Measurements from ENCODE around the gene CCDC167.
"Not testable (repeated sequence)": the region's sequence is repeated elsewhere in the genome, so short reads cannot be mapped to it uniquely, and the experiment has no call there.

Gene CCDC167

DNA sequence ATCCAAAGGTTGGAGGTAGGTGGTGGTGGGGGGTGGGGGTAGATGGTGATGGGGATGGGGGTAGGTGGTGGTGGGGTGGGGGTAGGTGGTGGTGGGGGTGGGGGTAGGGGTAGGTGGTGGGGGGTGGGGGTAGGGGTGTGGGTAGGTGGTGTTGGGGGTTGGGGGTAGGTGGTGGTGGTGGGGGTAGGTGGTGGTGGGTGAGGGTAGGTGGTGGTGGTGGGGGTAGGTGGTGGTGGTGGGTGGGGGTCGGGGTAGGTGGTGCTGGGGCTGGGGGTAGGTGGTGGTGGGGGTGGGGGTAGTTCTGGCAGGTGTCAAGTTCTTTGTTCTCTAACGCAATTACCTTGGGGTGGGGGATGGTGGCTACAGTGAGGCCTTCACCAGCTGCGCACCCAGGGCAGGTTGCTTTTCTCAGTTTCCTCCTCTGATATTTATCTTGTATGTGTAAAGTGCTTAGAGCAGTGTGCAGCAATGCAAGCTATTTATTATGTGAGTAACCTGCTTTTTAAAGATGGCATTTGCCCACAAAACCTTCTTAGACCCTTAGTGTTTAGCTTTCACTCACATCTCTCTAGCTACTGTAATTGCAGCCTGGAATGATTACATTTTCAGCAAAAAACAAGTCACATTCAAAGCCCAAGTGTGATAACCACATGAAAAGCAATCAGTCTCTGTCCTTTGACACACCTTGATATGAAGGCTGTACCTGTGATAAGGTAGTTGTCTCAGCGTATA, 8.2 kb upstream of the CCDC167 start:
- peak; percentile 50 for DNase-seq

DNA sequence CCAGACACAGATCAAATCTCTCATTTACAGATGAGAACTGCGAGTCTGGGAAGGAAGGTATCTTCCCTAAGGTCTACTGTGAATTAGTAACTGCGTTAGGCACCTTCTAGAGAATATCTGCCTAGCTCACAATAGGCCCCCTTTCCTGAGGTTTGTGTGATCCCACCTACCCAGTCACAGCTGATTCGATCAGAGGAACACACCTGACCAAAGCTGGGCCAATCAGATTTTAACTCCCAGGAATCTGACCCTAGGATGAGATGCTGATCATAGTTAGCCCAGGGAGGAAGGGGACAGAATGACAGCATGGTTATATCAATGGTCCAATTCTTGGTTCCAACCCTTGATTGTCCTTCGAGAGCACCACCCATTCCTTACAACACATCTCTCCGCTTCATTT, 7.4 kb upstream of the CCDC167 start:
- no peak for DNase-seq

DNA sequence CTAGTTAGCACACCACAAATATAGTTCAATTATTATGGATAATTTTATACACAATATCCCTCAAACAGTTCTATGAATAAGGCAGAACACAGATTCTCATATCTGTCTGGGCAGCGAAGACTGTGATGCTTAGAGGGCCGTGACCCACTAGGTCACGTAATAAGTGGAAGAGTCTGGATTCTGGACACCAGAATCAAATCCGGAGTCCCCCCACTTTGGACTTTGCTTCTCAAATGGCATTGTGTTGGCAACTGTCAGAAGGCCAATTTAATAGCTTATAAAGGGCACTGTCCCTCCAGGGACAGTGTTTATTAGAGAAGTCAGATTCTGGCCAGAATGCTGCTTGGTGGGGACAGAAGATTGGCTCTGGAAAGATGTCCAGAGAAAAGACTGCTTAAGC, 6.8 kb upstream of the CCDC167 start:
- no peak for DNase-seq

DNA sequence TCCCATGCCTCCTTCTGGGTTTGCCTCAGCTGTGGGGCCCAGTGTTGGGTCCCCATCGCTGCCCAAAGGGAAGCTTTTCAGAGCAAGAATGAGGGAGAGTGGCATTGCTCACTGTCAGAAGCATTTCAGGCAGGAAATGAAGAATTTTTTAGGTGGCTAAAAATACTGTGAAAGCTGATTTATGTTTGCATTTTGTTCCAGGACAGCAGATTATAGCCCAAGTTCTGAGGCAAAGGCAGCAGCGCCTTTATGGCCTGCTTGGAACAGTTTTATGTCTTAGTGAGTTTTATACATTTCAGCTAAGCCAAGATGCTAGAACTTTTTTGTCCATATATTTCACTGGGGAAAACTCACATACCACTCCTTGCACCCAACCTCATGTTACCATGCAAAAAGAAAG, 4.3 kb upstream of the CCDC167 start:
- no peak for DNase-seq

DNA sequence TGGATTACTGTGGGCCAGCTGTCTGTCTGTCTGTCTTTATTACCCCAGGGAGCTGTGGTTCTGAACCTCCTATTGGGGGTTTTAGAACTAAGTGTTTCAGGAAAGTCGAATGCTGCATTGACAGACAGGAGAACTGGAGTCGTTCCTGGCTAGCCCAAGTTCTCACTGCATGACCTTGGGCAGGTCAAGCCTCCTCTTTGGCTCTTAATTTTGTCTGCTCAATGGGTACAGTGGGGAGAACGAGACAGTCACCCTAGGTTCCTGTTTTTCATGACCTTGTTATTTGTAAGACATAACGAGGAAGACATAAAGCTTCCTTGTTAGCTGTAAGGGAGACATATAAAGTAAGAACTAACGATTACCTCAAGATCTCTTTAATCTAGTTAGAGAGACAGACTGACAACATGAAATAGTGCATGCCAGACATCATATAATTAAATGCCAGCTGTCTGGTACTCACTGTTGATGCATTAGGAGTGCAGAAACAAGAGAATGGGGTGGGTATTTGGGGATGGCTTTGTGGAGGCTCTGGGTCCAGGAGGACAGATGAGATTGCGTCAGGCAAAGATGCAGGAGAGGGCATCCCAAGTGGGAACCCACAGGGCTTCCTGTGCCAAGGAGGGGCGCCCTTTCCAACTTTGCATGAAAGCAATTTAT, 3.7 kb upstream of the CCDC167 start:
- peak; percentile 34 for DNase-seq

DNA sequence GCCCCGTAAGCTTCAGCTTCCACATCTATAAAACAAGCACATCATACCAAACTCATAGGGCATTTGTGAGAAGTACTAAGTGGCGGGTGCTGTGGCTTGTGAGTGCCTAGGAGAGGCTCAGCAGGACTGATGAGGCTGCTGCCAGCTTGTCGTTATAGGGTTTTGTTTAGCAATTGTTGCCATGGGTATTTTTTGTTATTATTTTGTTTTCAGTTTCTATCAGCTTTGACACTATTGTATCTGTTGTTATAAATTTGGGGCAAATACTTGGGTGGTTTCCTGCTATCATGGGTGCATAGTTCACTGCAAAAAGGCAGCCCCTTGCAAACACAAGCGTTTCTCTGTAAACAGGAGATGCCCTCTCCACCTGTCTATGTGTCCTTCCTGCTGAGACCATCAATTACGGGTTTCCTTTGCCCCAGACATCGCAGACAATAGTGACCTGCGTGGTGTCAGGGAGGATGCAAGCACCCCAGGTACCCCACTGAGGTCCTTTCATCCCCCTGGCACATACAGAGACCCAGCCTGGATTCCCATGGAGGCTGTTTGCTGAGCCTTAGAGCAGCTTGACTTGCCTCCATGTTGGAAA, 3.1 kb upstream of the CCDC167 start:
- no peak for DNase-seq

DNA sequence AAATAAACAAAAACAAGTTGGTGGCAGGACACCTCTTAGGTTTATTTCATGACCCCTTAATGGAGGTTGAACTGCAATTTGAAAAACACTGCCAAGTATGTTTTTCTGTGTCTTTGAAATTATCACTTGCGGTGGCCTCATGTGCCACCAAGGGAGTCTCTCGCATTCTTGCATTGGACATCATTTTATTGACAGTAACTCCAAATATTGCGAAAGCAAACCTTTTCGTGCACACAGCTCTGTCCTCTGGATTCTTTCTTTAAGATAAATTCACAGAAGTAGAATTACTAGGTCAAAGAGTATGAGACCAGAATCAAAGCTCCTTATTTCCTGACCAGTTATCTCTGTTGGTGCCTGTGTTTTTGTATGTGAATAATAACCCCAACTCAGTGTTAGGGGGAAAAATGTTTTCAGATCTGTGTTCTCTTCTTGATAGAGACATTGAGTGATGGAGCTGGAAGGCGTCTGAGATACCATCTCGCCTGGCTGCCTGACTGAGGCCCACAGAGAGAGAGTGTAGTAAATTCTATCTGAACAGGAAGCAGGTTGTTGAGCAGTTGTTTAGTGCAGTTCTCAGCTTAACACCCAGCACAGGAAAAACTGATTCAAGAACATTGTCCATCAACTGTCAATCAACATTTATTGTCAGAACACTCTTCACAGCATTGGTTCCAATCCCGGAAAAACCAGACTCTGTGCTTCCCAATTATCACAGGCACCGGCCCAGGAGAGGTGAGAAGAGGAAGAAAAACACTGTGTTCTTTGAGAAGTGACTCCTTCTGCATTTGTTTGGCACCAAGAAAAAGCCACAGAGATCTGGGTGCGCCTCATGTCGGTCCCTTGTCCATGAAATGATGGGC, 2.2 kb upstream of the CCDC167 start:
- DNase-seq, result no peak

DNA sequence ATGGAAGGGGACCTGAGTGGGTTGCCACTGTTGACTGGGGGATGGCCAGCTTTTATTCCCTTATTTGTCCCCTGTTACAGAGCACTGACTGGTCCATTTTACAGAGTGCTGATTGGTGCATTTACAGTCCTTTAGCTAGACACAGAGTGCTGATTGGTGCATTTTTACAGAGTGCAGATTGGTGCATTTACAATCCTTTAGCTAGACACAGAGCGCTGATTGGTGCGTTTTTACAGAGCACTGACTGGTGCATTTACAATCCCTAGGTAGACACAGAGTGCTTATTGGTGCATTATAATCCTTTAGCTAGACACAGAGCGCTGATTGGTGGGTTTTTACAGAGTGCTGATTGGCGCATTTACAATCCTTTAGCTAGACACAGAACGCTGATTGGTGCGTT, 1.2 kb upstream of the CCDC167 start:
- not testable (repeated sequence) for DNase-seq

DNA sequence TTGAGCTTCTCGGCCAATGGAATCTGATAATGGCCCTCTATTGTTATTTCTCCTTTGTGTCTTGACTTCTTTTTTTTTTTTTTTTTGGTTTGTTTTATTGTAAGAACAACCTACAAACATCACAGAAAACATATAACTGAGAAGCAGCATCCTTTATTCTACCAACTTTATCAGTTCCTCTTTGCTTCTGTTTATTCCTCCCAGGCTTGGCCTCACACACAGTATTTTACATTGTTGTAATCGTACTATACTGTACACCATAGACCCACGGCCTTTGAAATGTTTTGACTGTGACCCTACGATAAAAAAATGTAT, 558 bp upstream of the CCDC167 start:
- no peak for DNase-seq

DNA sequence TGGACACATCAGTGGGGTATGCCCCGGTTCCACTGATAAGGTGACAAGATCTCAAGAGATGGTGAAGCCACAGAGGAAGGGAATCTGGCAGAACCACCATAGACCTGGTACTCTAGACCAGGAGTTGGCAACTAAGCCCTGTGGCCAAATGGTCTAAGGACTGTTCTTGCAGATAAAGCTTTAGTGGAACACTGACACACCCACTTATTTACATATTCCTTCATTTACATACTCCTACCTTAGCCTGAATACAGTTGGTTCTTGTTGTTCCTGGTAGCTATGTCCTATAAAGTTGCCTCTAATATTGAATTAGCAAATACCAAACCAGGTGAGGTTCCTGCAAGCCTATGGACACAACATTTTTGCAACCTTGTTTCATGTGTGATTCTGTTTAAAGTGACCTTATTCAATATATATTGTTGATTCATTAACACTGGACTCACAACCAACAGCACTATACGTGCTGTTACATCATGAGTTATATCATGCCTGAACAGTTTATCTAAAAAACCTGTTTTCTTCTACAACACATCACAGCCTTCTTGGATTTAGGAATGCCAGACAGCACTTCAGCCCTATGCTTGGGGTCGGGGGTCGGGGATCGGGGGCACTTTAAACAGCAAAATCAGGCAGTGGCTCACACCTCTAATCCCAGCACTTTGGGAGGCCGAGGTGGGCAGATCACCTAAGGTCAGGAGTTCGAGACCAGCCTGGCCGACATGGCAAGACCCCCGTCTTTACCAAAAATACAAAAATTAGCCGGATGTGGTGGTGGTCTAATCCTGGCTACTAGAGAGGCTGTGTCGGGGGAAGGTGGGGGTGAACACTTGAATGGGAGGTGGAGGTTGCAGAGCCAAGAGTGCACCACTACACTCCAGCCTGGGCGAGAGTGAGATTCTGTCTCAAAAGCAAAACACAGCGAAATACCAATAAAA, 2.5 kb downstream of the CCDC167 start:
- DNase-seq, result no peak

DNA sequence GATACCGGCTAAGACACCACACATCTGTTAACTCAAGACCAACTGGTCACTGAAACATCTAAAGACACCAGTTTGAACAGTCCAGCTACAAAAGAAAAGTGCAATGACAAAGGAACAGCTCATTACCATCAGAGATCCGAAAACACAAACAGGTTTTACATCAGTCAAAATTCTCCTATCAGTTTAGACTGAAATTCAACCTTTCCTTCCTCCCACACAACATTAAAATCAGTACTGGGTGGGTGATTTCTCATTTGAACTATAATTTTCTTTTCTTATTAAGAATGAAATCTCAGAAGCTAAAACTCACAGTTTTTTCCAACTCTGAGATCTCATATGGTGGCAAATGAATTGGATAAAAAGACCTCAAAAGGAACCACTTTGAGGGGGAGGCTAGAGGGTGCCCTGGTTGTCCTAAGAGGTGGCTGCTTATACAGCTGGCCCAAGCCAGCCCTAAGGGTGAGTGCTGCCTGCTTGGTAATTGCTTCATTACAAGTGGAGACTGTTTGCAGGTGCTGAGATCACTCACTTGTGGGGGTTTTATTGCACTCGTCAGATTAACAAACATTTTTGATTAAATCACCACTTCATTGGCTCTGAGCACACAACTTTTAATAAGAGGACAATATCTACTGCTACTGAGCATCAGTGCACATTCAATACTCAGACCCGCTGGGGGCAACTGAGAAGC, 4.3 kb downstream of the CCDC167 start:
- no peak for DNase-seq

DNA sequence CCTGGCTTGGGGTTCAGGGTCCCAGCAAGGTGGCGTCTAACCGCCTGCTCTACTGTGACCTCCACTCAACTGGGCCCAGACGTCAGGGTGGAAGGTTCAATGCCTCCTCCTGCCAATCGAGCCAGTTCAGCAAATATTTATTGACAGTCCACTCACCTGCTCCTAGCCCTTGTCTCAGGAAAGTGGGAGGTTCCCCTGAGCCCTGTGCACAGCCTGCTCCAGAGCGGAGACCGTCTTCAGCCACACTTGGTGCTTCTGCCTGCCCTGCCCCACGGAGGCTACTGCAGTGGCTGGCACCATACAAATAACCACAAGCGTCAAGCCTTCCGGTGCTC, 6.1 kb downstream of the CCDC167 start:
- no peak for DNase-seq

DNA sequence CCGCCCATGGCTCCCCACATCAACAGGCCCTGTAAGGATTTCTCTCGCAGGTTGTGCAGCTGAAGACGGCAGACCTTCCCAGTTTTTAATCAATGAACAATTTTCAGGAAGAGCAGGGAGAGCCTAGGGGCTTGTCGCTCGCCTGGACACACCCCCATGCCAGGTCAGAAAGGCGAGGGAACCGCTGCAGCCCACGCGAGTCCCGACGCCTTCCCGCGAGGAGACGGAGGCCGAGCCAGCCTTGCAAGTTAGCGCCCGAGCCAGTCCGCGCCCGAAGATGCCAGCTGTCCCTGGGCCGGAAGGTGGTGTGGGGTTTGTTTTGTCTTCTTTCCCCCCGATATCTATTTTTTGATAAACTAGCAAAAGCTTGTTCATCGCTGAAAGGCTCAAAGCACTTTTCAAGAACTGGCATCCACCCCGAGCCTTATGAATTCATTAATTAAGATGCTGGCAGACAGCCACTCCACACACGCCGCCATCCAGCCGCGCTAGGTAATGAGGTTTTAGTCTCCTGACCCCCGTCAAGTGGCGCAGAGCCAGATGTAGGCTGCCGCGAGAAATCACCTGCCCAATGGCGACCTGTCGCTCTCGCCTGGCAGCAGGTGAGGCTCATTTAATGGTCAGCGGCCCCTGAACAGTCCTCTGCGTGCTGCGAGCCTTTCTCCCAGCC, 6.6 kb downstream of the CCDC167 start:
- DNase-seq, result peak; percentile 74

DNA sequence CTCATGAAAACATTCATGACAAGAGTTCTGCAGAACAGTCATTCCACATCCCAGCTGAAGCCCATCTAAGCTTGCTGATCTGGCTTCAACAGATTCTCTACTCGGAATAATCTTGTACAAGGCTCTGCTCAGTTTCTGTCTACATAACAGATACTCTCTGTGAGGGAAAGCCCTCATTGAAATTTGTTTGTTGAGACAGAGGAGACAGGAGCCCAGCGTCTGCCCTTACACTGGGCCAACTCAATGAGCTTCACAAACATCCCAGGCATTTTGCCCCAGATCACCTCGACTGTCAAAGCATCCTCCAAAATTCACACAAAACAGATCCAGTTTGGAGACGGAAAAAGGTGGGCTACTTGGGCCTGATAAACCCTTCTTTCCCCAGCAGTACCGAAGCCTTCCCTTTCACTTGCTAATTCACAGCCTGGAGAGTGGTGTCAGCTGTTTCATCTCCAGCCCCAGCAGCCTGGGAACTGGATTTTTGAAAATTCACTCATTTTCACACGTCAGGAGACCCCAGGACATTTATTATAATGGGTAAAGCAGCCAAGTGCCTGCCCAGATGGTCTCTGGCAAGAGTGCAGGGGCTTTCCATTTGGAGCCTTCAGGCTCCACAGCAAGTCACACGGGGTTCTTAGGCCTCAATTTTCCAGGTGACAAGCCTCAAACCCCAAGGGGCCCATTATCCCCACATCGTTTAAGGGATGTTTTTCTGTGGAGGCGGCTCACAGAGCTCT, 7.3 kb downstream of the CCDC167 start:
- DNase-seq, result peak; percentile 85

DNA sequence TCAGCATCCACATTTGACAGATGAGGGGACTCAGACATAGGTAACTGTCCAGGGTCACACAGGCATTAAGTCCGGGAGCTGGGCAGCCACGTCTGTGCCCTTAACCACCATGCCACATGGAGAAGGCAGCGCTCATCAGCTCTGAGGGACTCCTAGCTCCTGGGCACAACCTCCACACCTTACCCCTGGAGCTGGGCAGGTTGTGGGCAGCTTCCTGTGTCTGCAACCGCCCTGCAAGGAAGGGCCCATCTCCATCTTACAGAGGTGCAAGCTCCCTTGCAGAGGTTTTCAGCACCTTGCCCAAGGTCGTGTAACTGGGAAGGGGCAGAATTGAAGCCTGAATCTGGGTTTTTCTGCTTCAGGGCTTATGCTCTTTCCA, 7.9 kb downstream of the CCDC167 start:
- no peak for DNase-seq

DNA sequence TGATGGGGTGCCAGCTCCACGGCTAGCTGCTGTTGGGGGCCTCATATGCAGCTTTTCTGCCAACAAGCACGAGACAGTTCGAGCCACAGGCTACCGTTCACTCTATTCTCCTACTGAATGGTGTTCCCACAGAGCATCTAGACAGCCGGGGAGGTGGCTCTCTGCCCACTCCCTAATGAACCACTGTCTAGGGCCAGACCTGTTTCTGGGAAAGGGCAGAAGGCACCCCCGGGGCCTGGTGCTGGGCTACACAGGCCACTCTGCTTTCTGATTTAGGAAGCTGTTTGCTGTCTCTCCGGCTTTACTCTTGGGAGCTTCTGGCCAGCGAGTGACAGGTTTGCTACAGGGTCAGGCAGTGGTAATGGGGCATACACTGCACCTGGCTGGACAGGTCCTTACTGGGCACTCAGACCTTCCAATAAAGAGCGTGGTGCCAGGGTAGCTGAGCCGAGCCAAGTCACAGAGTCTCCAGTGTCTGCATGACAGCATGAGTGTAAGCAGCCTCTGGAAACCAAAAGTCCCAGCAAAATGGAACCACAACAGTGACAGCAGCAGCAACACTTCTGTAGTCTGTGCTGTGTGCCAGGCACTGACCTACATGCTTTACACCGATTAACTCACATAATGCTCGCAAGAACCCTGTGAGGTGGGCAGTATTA, 8.4 kb downstream of the CCDC167 start:
- no peak for DNase-seq

DNA sequence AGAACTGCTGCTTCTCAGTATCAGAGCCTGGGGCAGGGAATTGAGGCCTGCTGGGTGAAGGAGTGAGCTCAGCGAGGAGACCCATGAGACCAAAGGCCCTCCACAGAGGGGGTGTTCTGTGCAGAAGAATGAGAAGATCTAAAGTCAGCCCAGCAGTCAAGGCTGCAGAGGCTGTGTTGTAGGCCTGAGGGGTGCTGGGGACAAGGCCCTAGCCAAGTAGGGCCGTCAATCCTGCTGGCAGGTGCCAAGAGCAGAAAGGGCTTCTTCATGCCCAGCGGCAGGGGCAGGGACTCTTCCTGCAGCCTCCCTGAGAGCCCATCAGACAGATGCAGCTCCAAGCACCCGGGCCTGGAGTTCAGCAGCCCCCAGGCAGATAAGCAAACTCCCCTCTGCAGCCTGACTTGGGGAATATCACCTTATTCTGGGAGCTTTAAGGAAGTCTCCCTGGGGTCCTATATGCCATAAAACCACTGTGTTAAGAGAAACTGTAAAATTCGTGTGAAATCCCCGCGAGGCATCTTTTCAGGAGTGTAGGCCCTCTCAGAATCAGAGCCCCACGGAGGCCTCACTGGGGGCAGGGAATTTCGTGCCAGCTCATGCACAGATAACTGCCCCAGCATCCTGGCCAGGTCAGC, 9.0 kb downstream of the CCDC167 start:
- DNase-seq, result no peak

DNA sequence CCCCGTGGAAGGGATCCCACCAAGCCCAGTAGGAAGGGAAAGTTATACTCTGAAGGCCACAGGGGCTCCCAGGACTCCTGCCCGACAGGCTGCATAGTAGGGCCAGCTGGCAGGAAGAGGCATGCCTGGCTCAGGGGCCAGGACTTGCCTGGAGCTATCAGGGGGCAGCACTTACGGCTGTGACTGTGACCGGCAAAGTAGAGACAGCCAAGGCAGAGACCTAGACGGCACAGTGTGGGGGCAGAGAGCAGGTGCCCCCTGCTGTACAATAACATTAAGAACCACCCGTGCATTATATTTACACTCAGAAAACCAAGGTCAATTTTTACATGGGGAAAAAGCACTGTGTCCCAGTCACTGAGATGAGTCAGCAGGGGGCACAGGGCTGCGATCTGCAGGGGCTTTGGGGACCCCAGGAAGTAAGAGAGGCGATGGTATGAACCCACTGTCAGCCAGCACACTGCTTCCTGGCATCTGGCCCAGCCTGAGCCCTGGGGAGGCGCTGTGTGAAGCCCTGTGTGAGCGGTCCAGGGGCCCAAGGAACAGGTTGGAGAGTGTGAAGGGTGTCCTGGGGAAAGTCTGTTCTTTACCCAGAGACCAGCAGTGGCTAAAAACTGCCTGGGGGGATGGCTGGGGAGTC, 9.9 kb downstream of the CCDC167 start:
- peak; percentile 48 for DNase-seq

DNA sequence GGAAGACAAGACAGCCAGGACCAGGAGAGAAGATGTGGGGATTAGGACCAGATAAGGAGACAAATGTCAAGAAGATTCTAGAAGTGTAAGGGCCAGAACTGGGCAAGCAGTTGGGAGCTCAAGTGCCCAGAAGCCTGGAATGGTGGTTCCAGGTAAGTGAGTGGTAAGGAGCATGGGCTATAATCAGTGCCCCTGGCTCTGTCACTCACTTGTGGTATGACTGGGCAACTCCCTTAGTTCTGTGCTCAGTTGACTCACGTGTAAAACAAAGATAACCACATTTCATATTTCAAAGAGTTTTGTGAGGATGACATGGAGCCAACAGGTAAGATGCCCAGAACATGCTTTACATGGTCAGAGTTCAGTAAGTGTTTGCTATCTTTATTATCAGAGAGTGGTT, 11.2 kb downstream of the CCDC167 start:
- no peak for DNase-seq
